Pancreas (tissue), 10 donors: ENCODE data around the gene KAT6B. TPM values are rescaled to one million over a fixed set of nuclear protein-coding genes. Genes with fewer than 3 reads are reported as not detected.
A peak's percentile ranks its signal among the peaks of the same experiment; 100 is the strongest.

Experiments
- ATAC-seq, 4 donors: fragments of 200-7000 bp; cut with Tn5 transposase; one replicate each; pipeline versions ENCODE4 v1.8.0 to v1.9.1; 2020; ENCODE audit warnings: mild to moderate bottlenecking in 4 of 4, moderate library complexity in 4 of 4
- DNase-seq, 6 donors: peaks; one replicate each; pipeline ENCODE4 v3.0.0-alpha.2; 2020
- FAIRE-seq: peaks from 2 replicates; lab custom pipeline; 2012; peaks lifted over from hg19 to GRCh38; lab: Jason Lieb, UNC
- H3K27ac ChIP-seq, 4 donors: fragments of 200-600 bp; sonication (generic); 1 replicate in 3 of 4; 2 replicates in 1 of 4; pipeline versions ENCODE4 v1.5.0 to v1.8.0; 2020
- H3K27me3 ChIP-seq, 4 donors: fragments of 200-600 bp; one replicate each; pipeline ENCODE4 v1.8.0; 2021
- H3K36me3 ChIP-seq, 3 donors: fragments of 200-600 bp; sonication (generic) in 1 of 3; one replicate each; pipeline versions ENCODE4 v1.5.0 to v1.8.0; 2020 to 2021
- H3K4me1 ChIP-seq, 3 donors: fragments of 200-600 bp; one replicate each; pipeline ENCODE4 v1.8.0; 2021
- H3K4me3 ChIP-seq, 4 donors: fragments of 200-600 bp; sonication (generic) in 2 of 4; one replicate each; pipeline versions ENCODE4 v1.5.0 to v1.8.0; 2020 to 2021
- H3K9me3 ChIP-seq, 4 donors: fragments of 200-600 bp; one replicate each; pipeline ENCODE4 v1.8.0; 2021
- CTCF ChIP-seq, 4 donors: fragments of 200-600 bp; sonication (generic) in 3 of 4; IDR thresholded peaks; one replicate each; pipeline versions ENCODE4 v1.5.0 to v1.8.0; 2021; ENCODE audit warnings: antibody characterized with exemption in 4 of 4
- WGBS, 2 donors: extraction: QIAGEN DNeasy Blood & Tissue Kit; methylation state at CpG; one replicate each; pipeline ENCODE4 v1.1.7; 2013; 5-methylcytosine and 5-hydroxymethylcytosine counted together
- intact Hi-C, 3 donors: fragments of 100-400 bp; cut with DNase I; formaldehyde crosslinking; loops; one replicate each; pipeline versions ENCODE4 v1.11.1 to v1.14.2; 2022
- polyA plus RNA-seq, 2 donors: library from polyadenylated mRNA; stranded (reverse); fragments of 200-250 nt; gene quantifications; one replicate each; pipeline ENCODE4 v1.2.3, GENCODE V29; 2013
- total RNA-seq, 6 donors: library from RNA; stranded (reverse); fragmentation: NEBNext Ultra II Directional in 4 of 6; extraction: Animal tissue kit (Norgen Biotek cat#: 25700) in 4 of 6; gene quantifications; one replicate each; pipeline versions ENCODE4 v1.2.1 to v1.2.4, GENCODE V29; 2021 to 2023
- donor health status: healthy with polysubstance abuse.
- donor health status: DM: no; HTN: no; CAD: no; lungs with moderate emphysema.
- donor health status: DM: no; HTN: no; CAD: no.
- donor health status: control.
- donor health status: control.
- donor health status: Bipolar disorder and iron deficiency.
- donor health status: DM: yes; HTN: yes; CAD: no.
- donor health status: DM: no; HTN: no; CAD: no.
- donor health status: DM: no; HTN: no; CAD: no.
- donor health status: DM: yes; HTN: yes; CAD: no.

The KAT6B gene
- total and polyA plus RNA-seq, 8 donors, result 7.6 to 28.6 (median 18.1) TPM

DNA sequence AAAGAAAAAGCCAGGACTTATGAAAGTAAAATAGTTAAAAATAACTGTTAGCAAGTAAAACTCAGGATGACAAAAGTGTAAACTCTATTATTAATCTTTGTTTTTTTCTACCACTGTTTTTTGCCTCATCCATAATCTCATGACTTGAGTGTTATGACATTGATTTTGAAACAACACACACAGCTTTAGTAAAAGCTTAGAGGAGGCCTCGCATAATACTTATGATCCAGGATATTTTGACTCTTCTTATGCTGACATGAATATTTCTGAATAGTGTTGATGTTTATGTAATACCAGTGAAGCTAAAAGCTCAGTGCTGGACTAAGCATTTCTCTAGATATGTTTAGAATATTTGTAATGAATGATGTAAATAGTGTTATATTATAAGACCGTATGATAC, 10.5 kb downstream of the KAT6B start:
- ATAC-seq, result no peak
- TF ChIP-seq CTCF (IDR thresholded peaks at IDR 0.05), result no peak
- FAIRE-seq, result no peak
- H3K27me3 ChIP-seq, result no peaks in the 10 kb centered on the region
- H3K9me3 ChIP-seq, result no peaks in the 10 kb centered on the region
- H3K4me3 ChIP-seq, result no peak overlapping the region
- no peak for DNase-seq
- intact Hi-C loops, result no loop called here
- H3K36me3 ChIP-seq, result no peaks in the 10 kb centered on the region
- H3K4me1 ChIP-seq, result peaks cover 7 to 49% (median 36%) of the 10 kb centered on the region in 3 donors
- H3K27ac ChIP-seq, result no peak overlapping the region
- 61 to 69% methylated on average over 2 of the region's 2 CpGs for WGBS, 2 donors

GRCh38 chr10:74837743-74838142, 11.3 kb downstream of the KAT6B start:
- intact Hi-C loops, result no loop called here
- DNase-seq (no peak), FAIRE-seq (no peak), ATAC-seq (peak in 1 of 4 donors; percentile 13)
- no peak for TF ChIP-seq CTCF (IDR thresholded peaks at IDR 0.05)
- peaks cover 7 to 46% (median 42%) of the 10 kb centered on the region in 3 donors for H3K4me1 ChIP-seq
- no peaks in the 10 kb centered on the region for H3K9me3 ChIP-seq
- H3K4me3 ChIP-seq, result no peak overlapping the region
- no peaks in the 10 kb centered on the region for H3K27me3 ChIP-seq
- no peak overlapping the region for H3K27ac ChIP-seq
- WGBS, 2 donors, result 52 to 59% methylated on average over 4 of the region's 4 CpGs
- no peaks in the 10 kb centered on the region for H3K36me3 ChIP-seq

DNA sequence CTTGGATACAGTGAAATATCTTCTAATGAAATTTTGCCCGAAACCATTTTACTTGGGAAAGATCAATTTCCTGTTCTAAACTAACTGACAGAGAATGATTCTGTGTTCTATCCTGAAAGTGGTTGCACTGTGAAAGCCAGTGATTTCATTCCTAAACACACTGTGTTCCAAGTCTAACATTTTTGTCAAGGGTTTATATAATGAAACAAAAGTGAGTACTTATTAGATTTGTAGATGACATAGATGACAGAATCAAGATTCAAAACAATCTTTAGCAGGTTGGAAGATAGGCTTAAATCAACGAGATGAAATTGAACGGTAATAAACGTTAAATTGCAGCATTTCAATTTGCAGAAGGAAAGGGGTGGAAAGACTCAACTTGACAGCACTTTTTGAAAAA, 13.3 kb downstream of the KAT6B start:
- intact Hi-C loops, result no loop called here
- ATAC-seq, result no peak

GRCh38 chr10:74841265-74841973, 15.0 kb downstream of the KAT6B start:
- peaks cover 7 to 34% (median 25%) of the 10 kb centered on the region in 3 donors for H3K4me1 ChIP-seq
- no peak for TF ChIP-seq CTCF (IDR thresholded peaks at IDR 0.05)
- FAIRE-seq (no peak), ATAC-seq (peak; percentile 50 to 77 (median 66)), DNase-seq (no peak)
- H3K9me3 ChIP-seq, result no peaks in the 10 kb centered on the region
- H3K27ac ChIP-seq, result no peak overlapping the region
- H3K4me3 ChIP-seq, result no peak overlapping the region
- intact Hi-C loops, result no loop called here
- 59 to 60% methylated on average over 6 of the region's 6 CpGs for WGBS, 2 donors
- H3K27me3 ChIP-seq, result no peaks in the 10 kb centered on the region
- H3K36me3 ChIP-seq, result no peaks in the 10 kb centered on the region

More for the DNA sequence above, 13.3 kb downstream of the KAT6B start:
- 65 to 69% methylated on average over 4 of the region's 4 CpGs for WGBS, 2 donors
- TF ChIP-seq CTCF (IDR thresholded peaks at IDR 0.05), result no peak
- no peaks in the 10 kb centered on the region for H3K36me3 ChIP-seq
- no peaks in the 10 kb centered on the region for H3K9me3 ChIP-seq
- no peaks in the 10 kb centered on the region for H3K27me3 ChIP-seq
- H3K4me3 ChIP-seq, result no peak overlapping the region
- H3K27ac ChIP-seq, result no peak overlapping the region
- FAIRE-seq (no peak), DNase-seq (no peak)
- H3K4me1 ChIP-seq, result peaks cover 7 to 34% (median 29%) of the 10 kb centered on the region in 3 donors

- ATAC-seq, result peak in 1 of 4 donors; percentile 22
- Histone ChIP-seq H3K36me3 (no peaks in the 10 kb centered on the region), H3K27me3 (no peaks in the 10 kb centered on the region), H3K4me3 (no peak overlapping the region), H3K27ac (no peak overlapping the region), H3K9me3 (no peaks in the 10 kb centered on the region), H3K4me1 (peaks cover 7 to 30% (median 18%) of the 10 kb centered on the region in 3 donors)
- FAIRE-seq, result no peak
- intact Hi-C loops, result no loop called here
- TF ChIP-seq CTCF (IDR thresholded peaks at IDR 0.05), result no peak
- DNase-seq, result no peak
- WGBS, 2 donors, result 75 to 87% methylated on average over 1 of the region's 1 CpG
These were observed 16.0 kb downstream of the KAT6B start for GRCh38 chr10:74842301-74842954.
